ENCODE measurements around the gene NAT10.
A peak's percentile ranks its signal among the peaks of the same experiment; 100 is the strongest.

Gene NAT10

GRCh38 chr11:34150494-34151151 is 45.2 kb downstream of the NAT10 start:
- no peak for DNase-seq (ENCODE audit: low spot score)

- no peak for DNase-seq (ENCODE audit: low spot score)
Observed at GRCh38 chr11:34151166-34151565, 45.7 kb downstream of the NAT10 start.

DNA sequence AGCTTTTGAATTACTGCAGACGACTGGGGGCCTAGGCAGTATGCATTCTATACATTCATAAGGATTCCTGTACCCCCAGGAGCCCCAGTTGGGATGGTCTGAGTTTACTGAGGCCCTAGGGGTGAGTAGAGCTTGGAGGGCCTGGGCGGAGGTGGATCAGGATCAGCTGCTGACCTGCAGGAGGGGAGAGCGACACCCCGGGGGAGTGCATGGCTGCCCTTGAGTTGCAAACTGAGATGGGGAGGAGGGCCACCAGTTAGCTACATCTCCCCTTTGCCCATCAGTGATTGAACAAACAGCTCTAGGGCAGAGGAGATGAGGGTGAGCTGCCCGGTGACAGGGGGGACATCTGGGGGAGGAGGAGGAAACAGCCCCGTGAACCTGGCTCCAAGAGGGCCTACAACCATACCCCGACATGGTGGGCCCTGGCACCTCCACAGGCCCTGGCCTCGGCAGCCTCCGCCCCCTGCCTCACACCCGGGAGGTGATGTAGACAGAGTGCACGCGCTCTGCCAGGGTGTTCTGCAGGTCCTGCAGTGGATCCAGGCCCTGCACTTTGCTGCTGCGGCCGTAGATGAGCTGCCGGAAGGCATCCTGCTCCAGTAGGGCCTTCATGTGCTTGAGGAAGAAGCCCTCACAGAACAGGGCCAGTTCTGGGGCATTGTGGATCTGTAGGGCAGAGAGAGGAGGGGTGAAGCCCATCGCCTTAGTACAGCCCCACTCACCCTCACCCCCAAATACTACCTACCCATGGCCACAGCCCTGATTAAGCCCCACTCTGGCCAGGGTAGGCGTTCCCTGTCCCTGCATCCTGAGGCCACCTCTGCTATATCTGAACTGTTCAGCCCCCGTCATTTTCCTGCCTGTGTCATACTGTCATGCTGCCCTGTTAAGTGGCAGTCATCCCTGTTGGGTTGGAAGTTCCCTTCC is 46.8 kb downstream of the NAT10 start:
- no peak for DNase-seq (ENCODE audit: low spot score)

DNA sequence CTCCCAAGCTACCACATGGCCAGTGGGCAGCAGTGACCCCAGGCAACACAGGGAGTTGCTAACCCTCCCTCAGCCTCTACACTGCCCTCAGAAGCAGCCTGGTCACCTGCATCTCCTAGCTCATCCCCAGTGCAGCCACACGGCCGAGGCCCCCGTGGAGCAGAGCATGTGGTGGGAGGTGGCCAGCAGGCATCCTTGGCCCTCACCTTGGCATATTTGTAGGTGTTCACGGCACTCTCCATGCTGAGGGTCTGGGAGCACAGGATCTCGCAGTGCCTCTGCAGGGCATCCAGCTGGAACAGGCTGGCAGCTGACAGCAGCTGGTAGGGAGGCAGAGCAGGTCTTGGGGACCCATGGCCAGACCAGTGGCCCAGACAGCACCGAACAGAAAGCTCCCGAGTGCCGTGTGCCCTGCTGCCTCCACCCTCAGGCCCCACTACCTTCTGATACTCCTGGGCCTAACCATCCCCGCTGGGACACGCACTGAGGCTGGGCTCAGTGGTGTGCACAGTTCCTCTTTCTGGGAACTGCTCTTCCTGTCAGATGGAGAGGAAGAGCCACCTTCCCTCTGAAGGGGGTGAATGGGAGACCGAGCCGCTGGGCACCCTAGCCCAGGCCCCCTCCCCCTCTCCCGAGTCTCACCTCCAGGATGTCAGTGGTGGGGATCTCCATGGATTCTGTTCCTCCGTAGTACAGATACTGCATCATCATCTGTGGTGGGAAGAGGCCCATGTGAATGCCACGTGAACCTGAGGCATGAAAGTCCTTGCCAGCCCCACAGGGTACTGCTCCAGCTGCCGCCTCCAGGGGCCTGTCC is 48.8 kb downstream of the NAT10 start:
- DNase-seq (ENCODE audit: low spot score), result no peak

GRCh38 chr11:34155057-34155756 is 49.8 kb downstream of the NAT10 start:
- no peak for DNase-seq (ENCODE audit: low spot score)

DNA sequence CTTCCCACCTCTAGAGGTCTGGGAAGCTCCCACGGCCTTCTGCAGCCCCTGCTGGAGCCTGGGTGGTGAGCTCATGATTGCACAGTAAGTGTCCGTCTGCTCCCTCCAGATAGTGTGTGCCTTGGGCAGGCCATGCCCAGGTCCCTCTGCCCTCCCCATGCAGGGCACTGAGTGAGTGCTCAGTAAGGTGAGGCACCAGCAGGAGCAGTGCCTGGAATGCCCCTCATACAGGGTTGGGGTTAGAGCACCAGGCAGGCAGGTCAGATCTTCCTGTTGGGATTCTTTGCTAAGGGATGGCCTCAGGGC is 50.3 kb downstream of the NAT10 start:
- DNase-seq (ENCODE audit: low spot score), result no peak

DNA sequence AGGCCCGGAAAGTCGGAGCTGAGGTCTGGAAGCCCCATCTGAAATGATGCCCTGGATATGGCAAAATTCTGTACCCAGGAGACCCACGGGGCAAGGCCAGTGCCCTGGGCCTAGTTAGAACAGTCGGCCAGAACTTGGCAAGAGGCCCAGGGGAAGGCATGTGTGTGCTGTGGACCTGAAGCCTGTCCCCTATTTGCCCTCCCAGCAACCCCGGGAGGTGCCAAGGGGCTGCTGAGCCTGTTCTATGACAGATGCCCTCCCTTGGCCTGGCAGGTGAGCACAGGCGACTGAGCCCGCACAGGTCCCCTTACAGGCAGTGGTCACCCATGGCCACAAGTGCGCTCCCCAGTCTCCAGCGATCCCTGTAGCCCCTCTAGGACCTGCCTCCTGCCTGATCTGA is 51.7 kb downstream of the NAT10 start:
- no peak for DNase-seq (ENCODE audit: low spot score)

DNA sequence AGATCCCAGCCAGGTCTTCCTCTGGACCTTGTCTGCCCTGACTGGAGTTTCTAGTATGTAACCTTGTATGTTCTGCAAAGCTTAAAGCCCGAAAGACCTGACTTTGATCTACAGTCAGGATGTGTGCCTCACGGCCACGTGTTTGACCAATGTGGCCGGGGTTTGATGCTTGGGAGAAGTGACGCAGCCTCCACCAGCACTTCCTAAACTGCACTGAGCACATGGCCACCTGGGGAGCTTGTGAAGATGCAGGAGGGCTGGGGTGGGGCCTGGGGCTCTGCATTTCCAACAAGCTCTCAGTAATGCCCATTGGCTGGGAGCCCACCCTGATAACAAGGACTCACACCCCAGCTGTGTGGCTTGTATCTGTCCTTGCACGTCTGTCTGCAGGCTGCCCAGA is 53.2 kb downstream of the NAT10 start:
- no peak for DNase-seq (ENCODE audit: low spot score)

GRCh38 chr11:34160049-34160721 is 54.8 kb downstream of the NAT10 start:
- DNase-seq (ENCODE audit: low spot score), result no peak

- no peak for DNase-seq (ENCODE audit: low spot score)
Observed at GRCh38 chr11:34160791-34161190, 55.4 kb downstream of the NAT10 start.

DNA sequence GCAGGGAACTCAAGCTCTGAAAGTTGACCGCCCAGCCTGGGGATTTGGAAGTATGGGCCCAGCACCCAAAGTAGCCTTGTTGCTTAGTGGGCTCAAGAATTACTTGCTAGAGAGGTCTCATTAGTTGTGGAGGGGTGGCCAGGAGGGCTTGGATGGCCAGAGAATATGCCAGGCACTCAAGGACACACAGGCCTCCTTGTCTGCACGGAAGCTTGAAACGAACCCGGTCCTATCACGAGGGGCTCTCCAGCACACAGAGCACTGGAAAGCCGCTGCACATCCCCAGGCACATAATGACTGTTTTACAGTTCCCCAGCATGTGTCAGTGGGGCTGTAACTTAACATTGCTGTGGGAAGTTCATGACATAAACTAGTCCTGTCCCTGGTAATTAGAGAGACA is 55.9 kb downstream of the NAT10 start:
- no peak for DNase-seq (ENCODE audit: low spot score)

- peak; percentile 28 for DNase-seq (ENCODE audit: low spot score)
Observed at GRCh38 chr11:34161812-34162492, 56.5 kb downstream of the NAT10 start.

DNA sequence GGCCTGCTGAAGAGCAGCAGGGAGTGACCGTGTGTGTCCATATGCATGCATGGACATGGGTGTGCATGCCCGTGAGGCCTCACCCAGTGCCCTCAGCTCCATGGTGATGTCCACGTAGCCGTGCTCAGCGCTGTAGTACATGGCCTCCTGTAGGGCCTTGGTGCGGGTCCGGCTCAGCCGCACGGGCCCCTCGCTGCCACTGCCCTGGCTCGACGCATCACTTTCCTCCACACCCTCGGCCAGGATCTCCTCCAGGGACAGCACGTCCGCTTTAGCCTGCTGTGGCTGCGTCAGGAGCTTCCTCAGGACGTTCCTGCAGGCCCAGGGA is 57.0 kb downstream of the NAT10 start:
- no peak for DNase-seq (ENCODE audit: low spot score)

DNA sequence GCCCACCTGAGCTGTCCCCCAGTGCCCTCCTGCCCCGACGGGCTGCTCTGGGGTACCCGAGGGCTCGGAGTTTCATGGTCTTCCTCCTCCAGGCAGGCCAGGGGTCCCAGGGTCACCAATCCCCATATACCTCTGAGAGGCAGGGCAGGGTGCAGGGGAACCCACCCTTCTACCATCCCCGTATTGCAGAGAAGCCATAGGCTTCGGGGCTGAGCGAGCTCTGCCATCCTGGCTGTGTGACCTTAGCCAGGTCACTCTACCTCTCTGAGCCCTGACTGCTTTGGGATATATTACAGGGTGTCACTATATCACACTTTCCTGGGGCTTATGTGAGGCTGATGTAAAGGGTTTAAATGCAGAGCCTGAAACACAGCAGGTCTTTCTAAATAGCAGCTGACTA is 57.4 kb downstream of the NAT10 start:
- DNase-seq (ENCODE audit: low spot score), result no peak

DNA sequence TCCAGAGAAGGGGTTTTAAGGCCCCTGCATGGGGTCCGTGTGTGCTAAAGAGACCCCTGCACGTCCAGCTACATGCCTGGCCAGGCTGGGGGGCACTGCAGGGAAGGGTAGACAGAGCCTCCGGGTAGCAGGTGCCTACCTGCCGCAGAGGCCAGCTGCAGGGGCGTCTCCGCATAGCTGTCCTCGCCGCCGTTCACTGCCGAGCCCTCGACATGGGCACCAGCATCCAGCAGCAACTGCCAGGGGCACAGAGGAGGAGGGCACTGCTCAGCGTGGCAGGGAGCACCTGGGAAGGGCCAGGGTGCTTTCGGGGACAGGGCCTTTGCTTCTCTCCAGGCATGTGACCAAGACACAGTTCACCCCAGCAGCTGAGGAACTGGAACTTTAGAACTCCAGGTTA is 59.7 kb downstream of the NAT10 start:
- DNase-seq (ENCODE audit: low spot score), result no peak

GRCh38 chr11:34165786-34166555 is 60.5 kb downstream of the NAT10 start:
- DNase-seq (ENCODE audit: low spot score), result no peak

DNA sequence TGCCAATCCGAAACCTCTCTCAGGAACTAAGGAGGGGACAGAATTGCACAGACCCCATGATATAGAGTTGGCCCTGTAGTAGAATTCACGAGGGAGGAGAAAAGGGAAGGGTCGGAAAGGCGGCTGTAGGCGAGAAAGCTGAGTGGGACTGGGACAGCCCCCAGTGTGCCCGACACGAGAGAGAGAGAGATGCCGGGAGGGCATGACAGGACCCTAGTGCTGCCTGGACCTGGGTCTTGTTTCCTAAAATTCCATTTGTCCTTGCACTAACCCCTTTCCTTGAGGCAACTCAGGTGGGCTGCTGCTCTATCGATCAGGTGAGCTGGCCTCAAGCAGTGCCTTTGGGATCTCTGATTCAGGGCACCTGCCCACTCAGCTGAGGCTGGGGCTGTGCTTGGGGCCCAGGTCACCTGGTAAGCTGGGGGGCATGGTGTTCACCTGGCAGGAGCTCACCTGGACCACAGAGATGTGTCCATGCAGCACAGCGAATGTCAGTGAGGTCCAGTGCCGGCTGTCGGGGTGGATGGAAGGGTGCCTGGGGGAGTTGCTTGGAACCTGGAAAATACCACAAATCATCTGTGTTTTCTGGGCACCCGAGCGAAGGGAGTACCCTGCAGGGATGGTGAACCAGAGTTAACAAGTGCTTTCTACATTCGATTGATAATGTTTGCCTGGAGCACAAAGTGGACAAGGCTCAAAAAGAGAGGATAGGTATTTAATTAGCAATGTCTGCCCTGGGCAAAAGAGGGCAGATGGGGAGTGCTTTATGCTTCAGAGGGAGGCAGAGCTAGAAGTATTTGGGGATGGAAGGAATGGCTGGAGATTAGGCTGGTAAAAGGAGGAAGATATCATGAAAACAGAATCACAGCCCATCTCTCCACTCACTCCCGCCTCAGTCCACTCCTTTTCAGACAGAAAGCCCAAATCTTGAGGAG is 61.6 kb downstream of the NAT10 start:
- DNase-seq (ENCODE audit: low spot score), result no peak

GRCh38 chr11:34167961-34168360 is 62.5 kb downstream of the NAT10 start:
- no peak for DNase-seq (ENCODE audit: low spot score)

Data from CD4-positive, alpha-beta T cell treated with Interleukin-2 at 100 ng/mL for 4 hours (primary cell).